SK-N-SH treated with all-trans-retinoic acid at 6 μM for 48 hours (cell line): Measurements from ENCODE around the gene L2HGDH.

Experiments used
- ATAC-seq: fragments of 200-7000 bp; cut with Tn5 transposase; 3 replicates; pipeline ENCODE4 v1.9.1; 2020; ENCODE audit warnings: mild to moderate bottlenecking, moderate library complexity
- ARNTL ChIP-seq: fragments of 450-650 bp; formaldehyde crosslinking; IDR thresholded peaks from 2 replicates; pipeline ENCODE4 v1.5.0; 2020; ENCODE audit warnings: low read depth, mild to moderate bottlenecking, moderate library complexity, borderline replicate concordance
- CREB5 ChIP-seq: fragments of 250-450 bp; sonication (Bioruptor Pico); IDR thresholded peaks from 2 replicates; pipeline ENCODE4 v1.5.1; 2020; ENCODE audit warnings: low read depth, mild to moderate bottlenecking, moderate library complexity
- CSRNP3 ChIP-seq: fragments of 250-450 bp; sonication (Bioruptor Pico); IDR thresholded peaks from 2 replicates; pipeline ENCODE4 v1.5.1; 2021; ENCODE audit warnings: mild to moderate bottlenecking, moderate library complexity
- GLIS3 ChIP-seq: fragments of 250-450 bp; sonication (Bioruptor Pico); IDR thresholded peaks from 2 replicates; pipeline ENCODE4 v1.5.0; 2020; ENCODE audit warnings: mild to moderate bottlenecking, moderate library complexity
- ISL1 ChIP-seq: fragments of 250-450 bp; sonication (Bioruptor Pico); IDR thresholded peaks from 2 replicates; pipeline ENCODE4 v2.1.2; 2022; ENCODE audit warnings: mild to moderate bottlenecking, moderate library complexity
- OSR1 ChIP-seq: fragments of 250-450 bp; sonication (Bioruptor Pico); IDR thresholded peaks from 2 replicates; pipeline ENCODE4 v1.8.0; 2022; ENCODE audit warnings: moderate library complexity, mild to moderate bottlenecking, inconsistent platforms
- PATZ1 ChIP-seq: fragments of 250-450 bp; sonication (Bioruptor Pico); IDR thresholded peaks from 2 replicates; pipeline ENCODE4 v1.8.0; 2020; ENCODE audit warnings: mild to moderate bottlenecking, moderate library complexity, borderline replicate concordance
- PPARA ChIP-seq: fragments of 250-450 bp; sonication (Bioruptor Pico); IDR thresholded peaks from 2 replicates; pipeline ENCODE4 v1.5.0; 2020; ENCODE audit warnings: mild to moderate bottlenecking, borderline replicate concordance
- RARB ChIP-seq: fragments of 250-450 bp; sonication (Bioruptor Pico); IDR thresholded peaks from 2 replicates; pipeline ENCODE4 v1.8.0; 2021; ENCODE audit warnings: mild to moderate bottlenecking, moderate library complexity
- SNAI2 ChIP-seq: fragments of 250-450 bp; sonication (Bioruptor Pico); IDR thresholded peaks from 2 replicates; pipeline ENCODE4 v1.5.0; 2020; ENCODE audit warnings: mild to moderate bottlenecking, moderate library complexity
- TCF4 ChIP-seq: fragments of 250-450 bp; sonication (Bioruptor Pico); IDR thresholded peaks from 2 replicates; pipeline ENCODE4 v1.8.0; 2021; ENCODE audit warnings: mild to moderate bottlenecking, moderate library complexity, borderline replicate concordance
- TSHZ2 ChIP-seq: fragments of 250-450 bp; sonication (Bioruptor Pico); IDR thresholded peaks from 2 replicates; pipeline ENCODE4 v1.5.0; 2020; ENCODE audit warnings: mild to moderate bottlenecking, moderate library complexity
- ZC3H10 ChIP-seq: fragments of 250-450 bp; sonication (Bioruptor Pico); IDR thresholded peaks from 2 replicates; pipeline ENCODE4 v1.5.1; 2021; ENCODE audit warnings: mild to moderate bottlenecking, moderate library complexity
- ZFP3 ChIP-seq: fragments of 250-450 bp; sonication (Bioruptor Pico); IDR thresholded peaks from 2 replicates; pipeline ENCODE4 v1.5.0; 2020; ENCODE audit warnings: mild to moderate bottlenecking, moderate library complexity
- ZFP30 ChIP-seq: fragments of 450-650 bp; formaldehyde crosslinking; IDR thresholded peaks from 2 replicates; pipeline ENCODE4 v1.5.0; 2022; ENCODE audit warnings: mild to moderate bottlenecking, moderate library complexity
- ZNF565 ChIP-seq: fragments of 450-650 bp; formaldehyde crosslinking; conservative IDR thresholded peaks from 2 replicates; pipeline ENCODE4 v1.5.0; 2020; ENCODE audit warnings: low read depth, mild to moderate bottlenecking, moderate library complexity
- ZNF70 ChIP-seq: fragments of 450-650 bp; formaldehyde crosslinking; IDR thresholded peaks from 2 replicates; pipeline ENCODE4 v1.5.0; 2020; ENCODE audit warnings: mild to moderate bottlenecking, moderate library complexity
- ZNF8 ChIP-seq: fragments of 450-650 bp; formaldehyde crosslinking; IDR thresholded peaks from 2 replicates; pipeline ENCODE4 v1.5.0; 2020; ENCODE audit warnings: mild to moderate bottlenecking, moderate library complexity

Gene L2HGDH

GRCh38 chr14:50338587-50338986, 26.6 kb upstream of the L2HGDH start:
- TF ChIP-seq ISL1 (no peak), ZNF565 (CRISPR knock-in tag) (no peak), TCF4 (CRISPR knock-in tag) (no peak), ZFP30 (CRISPR knock-in tag) (no peak), OSR1 (no peak), PPARA (no peak), ARNTL (no peak), CSRNP3 (no peak), CREB5 (CRISPR knock-in tag) (no peak), ZNF8 (CRISPR knock-in tag) (no peak), ZC3H10 (CRISPR knock-in tag) (no peak), PATZ1 (CRISPR knock-in tag) (no peak)
- no peak for ATAC-seq

- peak; percentile 88 for TF ChIP-seq TCF4 (CRISPR knock-in tag)
- no peak for TF ChIP-seq GLIS3 (CRISPR knock-in tag)
- ATAC-seq, result peak; percentile 80
These were observed 24.2 kb upstream of the L2HGDH start for GRCh38 chr14:50335989-50336824.

- ATAC-seq, result peak; percentile 84
- no peak for TF ChIP-seq PATZ1 (CRISPR knock-in tag)
- TF ChIP-seq CREB5 (CRISPR knock-in tag), result no peak
- TF ChIP-seq SNAI2, result no peak
- TF ChIP-seq ISL1, result no peak
- TF ChIP-seq ZFP3, result no peak
- no peak for TF ChIP-seq TCF4 (CRISPR knock-in tag)
- no peak for TF ChIP-seq RARB
- no peak for TF ChIP-seq ZNF70 (CRISPR knock-in tag)
- TF ChIP-seq PPARA, result no peak
- no peak for TF ChIP-seq TSHZ2 (CRISPR knock-in tag)
- no peak for TF ChIP-seq OSR1
- TF ChIP-seq ZNF8 (CRISPR knock-in tag), result no peak
These were observed 23.4 kb upstream of the L2HGDH start for GRCh38 chr14:50335389-50335788.
